ENCODE results near the gene FAM98C.
"Not testable (repeated sequence)": the region's sequence is repeated elsewhere in the genome, so short reads cannot be mapped to it uniquely, and the experiment has no call there.

Gene FAM98C

GRCh38 chr19:38402967-38403674, at the start of gene FAM98C:
Gene FAM98C (plus strand): TSS chr19:38403093. CDS start chr19:38403154, 61 bp downstream.
- in situ Hi-C loops (cut with MboI; ENCODE audit: low sequenced_read_pairs) = loop anchor here (25.0 kb wide), 1 partner anchor 509 kb away; the partner anchor contains the start of gene CCER2

GRCh38 chr19:38355728-38356725, 46.9 kb upstream of the FAM98C start:
- in situ Hi-C loops (cut with MboI; ENCODE audit: low sequenced_read_pairs) = no loop called here

GRCh38 chr19:38358071-38358470, 44.8 kb upstream of the FAM98C start:
- in situ Hi-C loops (cut with MboI; ENCODE audit: low sequenced_read_pairs) = no loop called here

- in situ Hi-C loops (cut with MboI; ENCODE audit: low sequenced_read_pairs) = no loop called here
Observed at GRCh38 chr19:38359242-38360021, 43.5 kb upstream of the FAM98C start.

GRCh38 chr19:38360351-38360750, 42.5 kb upstream of the FAM98C start:
- in situ Hi-C loops (cut with MboI; ENCODE audit: low sequenced_read_pairs) = no loop called here

GRCh38 chr19:38360839-38361631, 41.9 kb upstream of the FAM98C start:
- in situ Hi-C loops (cut with MboI; ENCODE audit: low sequenced_read_pairs) = no loop called here

- in situ Hi-C loops (cut with MboI; ENCODE audit: low sequenced_read_pairs) = no loop called here
Observed at GRCh38 chr19:38361633-38362075, 41.2 kb upstream of the FAM98C start.

- in situ Hi-C loops (cut with MboI; ENCODE audit: low sequenced_read_pairs) = no loop called here
Observed at GRCh38 chr19:38362076-38362945, 40.6 kb upstream of the FAM98C start.

- in situ Hi-C loops (cut with MboI; ENCODE audit: low sequenced_read_pairs) = not testable (repeated sequence)
Observed at GRCh38 chr19:38362946-38363688, 39.8 kb upstream of the FAM98C start.

GRCh38 chr19:38367041-38367440, 35.9 kb upstream of the FAM98C start:
- in situ Hi-C loops (cut with MboI; ENCODE audit: low sequenced_read_pairs) = no loop called here

- in situ Hi-C loops (cut with MboI; ENCODE audit: low sequenced_read_pairs) = no loop called here
Observed at GRCh38 chr19:38369584-38369983, 33.3 kb upstream of the FAM98C start.

GRCh38 chr19:38370299-38370698, 32.6 kb upstream of the FAM98C start:
- in situ Hi-C loops (cut with MboI; ENCODE audit: low sequenced_read_pairs) = no loop called here

GRCh38 chr19:38371081-38371480, 31.8 kb upstream of the FAM98C start:
- in situ Hi-C loops (cut with MboI; ENCODE audit: low sequenced_read_pairs) = no loop called here

GRCh38 chr19:38373907-38374331, 29.0 kb upstream of the FAM98C start:
- in situ Hi-C loops (cut with MboI; ENCODE audit: low sequenced_read_pairs) = no loop called here

GRCh38 chr19:38374332-38375097, 28.4 kb upstream of the FAM98C start, which contains the start of gene PSMD8:
Gene PSMD8 (plus strand): TSS chr19:38374571. CDS start chr19:38374602, 31 bp downstream.
- in situ Hi-C loops (cut with MboI; ENCODE audit: low sequenced_read_pairs) = no loop called here

- in situ Hi-C loops (cut with MboI; ENCODE audit: low sequenced_read_pairs) = no loop called here
Observed at GRCh38 chr19:38375098-38375493, 27.8 kb upstream of the FAM98C start.

GRCh38 chr19:38375748-38376147, 27.1 kb upstream of the FAM98C start:
- in situ Hi-C loops (cut with MboI; ENCODE audit: low sequenced_read_pairs) = no loop called here

GRCh38 chr19:38376576-38376975, 26.3 kb upstream of the FAM98C start:
- in situ Hi-C loops (cut with MboI; ENCODE audit: low sequenced_read_pairs) = no loop called here

All from HL-60/S4 treated with retinoic acid at 250 ng/mL for 4 days and 3 days (cell line).